GM12872 (cell line): ENCODE results near the gene C1QTNF4.

Source experiments
- TF ChIP-seq, protein P1 (sequence below): IDR thresholded peaks from 3 replicates; pipeline ENCODE4 v1.5.1; 2011; ENCODE audit warnings: low read depth, mild to moderate bottlenecking, low read length, moderate library complexity; ENCODE audit not compliant: insufficient read depth

Gene C1QTNF4

GRCh38 chr11:47570651-47571356, 23.4 kb downstream of the C1QTNF4 start:
- TF ChIP-seq, protein P1, sequence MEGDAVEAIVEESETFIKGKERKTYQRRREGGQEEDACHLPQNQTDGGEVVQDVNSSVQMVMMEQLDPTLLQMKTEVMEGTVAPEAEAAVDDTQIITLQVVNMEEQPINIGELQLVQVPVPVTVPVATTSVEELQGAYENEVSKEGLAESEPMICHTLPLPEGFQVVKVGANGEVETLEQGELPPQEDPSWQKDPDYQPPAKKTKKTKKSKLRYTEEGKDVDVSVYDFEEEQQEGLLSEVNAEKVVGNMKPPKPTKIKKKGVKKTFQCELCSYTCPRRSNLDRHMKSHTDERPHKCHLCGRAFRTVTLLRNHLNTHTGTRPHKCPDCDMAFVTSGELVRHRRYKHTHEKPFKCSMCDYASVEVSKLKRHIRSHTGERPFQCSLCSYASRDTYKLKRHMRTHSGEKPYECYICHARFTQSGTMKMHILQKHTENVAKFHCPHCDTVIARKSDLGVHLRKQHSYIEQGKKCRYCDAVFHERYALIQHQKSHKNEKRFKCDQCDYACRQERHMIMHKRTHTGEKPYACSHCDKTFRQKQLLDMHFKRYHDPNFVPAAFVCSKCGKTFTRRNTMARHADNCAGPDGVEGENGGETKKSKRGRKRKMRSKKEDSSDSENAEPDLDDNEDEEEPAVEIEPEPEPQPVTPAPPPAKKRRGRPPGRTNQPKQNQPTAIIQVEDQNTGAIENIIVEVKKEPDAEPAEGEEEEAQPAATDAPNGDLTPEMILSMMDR = no peak

DNA sequence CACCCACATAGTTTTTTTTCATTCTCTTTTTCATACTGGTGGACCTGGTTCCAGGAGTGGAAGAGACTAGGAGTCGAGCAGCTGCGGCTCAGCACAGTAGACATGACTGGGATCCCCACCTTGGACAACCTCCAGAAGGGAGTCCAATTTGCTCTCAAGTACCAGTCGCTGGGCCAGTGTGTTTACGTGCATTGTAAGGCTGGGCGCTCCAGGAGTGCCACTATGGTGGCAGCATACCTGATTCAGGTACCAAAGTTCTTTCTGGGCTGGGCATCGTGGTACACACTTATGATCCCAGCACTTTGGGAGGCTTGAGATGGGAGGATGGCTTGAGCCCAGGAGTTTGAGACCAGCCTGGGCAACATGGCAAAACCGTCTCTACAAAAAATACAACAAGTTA, 24.6 kb downstream of the C1QTNF4 start:
- TF ChIP-seq, protein P1 = no peak

DNA sequence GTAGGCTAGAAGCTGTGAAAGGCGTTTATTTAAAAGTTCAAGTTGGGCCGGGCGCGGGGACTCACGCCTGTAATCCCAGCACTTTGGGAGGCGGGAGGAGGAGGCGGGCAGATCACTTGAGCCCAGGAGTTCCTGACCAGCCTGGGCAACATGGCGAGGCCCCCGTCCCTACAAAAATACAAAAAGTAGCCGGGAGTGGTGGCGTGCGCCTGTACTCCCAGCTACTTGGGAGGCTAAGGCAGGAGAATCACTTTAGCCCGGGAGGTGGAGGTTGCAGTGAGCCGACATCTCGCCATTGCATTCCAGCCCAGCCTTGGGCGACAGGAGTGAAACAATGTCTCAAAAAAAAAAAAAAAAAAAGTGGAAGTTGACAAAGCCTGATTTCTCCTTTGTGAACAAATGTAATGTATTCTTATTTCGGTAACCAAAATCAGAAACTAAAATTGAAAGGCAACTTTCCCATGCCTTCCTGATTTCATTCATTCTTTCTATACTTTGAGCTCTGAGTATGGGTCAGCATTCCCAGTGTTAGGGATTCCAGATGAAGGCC, 28.0 kb downstream of the C1QTNF4 start:
- TF ChIP-seq, protein P1 = no peak

DNA sequence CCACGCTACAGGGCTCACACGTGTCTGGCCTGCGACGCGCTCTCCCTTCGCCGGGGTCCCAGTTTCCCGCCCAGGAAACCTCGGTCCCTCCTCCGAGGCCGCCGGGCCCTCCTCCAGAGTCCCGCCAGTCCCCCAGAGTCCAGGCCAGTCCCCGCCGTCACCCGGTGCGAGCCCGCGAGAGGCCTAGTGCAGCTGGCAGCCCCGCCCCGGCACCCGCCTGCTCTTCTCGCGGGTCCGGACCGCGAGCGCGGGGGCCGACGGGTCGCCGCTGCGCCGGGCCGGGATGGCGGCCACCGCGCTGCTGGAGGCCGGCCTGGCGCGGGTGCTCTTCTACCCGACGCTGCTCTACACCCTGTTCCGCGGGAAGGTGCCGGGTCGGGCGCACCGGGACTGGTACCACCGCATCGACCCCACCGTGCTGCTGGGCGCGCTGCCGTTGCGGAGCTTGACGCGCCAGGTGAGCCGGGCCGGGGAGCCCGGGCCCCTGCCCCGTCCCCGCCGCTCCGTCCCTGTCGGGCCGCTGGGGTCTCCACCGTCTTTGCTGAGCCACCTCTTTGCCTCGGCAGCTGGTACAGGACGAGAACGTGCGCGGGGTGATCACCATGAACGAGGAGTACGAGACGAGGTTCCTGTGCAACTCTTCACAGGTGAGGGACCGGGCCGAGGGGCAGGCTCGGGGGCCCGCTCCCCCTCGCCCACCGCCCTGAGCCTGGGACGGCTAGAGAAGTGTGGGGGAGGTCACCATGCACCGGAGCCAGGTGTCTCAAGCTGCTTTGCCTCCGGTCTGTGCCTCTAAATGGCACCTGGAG, 28.7 kb downstream of the C1QTNF4 start, which contains the start of gene PTPMT1:
PTPMT1 (plus strand) TSS at position 260 of the 809 bp plus-strand sequence; CDS start at position 284, 24 bp downstream.
- TF ChIP-seq, protein P1 = no peak

DNA sequence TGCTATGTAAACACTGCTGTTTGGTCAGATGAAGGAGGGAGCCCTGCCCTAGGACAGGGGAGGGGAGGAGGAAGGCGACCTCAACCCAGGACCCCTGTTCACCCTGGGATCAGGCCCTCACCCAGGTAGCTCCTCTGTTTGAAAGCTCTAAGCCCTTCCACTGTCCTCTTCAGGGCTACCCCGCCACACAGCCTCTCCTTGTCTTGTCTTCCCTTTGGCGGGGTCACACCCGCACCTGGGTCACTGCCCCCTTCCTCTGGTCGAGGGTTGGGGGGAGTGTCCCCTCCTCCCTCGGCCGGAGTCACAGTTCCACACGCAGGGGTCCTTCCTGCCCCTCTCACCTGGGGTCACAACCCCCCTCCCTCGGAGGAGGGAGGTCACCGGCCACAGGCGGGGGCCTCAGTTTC, 29.3 kb downstream of the C1QTNF4 start:
- TF ChIP-seq, protein P1 = no peak

GRCh38 chr11:47560426-47560825, 33.8 kb downstream of the C1QTNF4 start:
- TF ChIP-seq, protein P1 = no peak

DNA sequence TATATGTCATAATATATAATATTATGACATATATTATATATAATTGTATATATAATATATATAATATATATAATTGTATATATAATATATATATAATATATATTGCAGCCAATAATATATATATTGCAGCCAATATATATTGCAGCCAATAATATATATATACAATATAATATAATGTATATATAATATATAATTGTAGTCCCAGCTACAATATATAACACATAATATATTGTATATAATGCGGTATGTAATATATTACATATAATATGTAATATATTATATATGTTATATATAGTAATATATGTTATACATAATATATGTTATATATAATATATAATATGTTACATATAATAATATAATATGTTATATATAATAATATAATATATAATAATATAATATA, 35.5 kb downstream of the C1QTNF4 start:
- TF ChIP-seq, protein P1 = no peak
